ENCODE measurements around the gene CCDC17. TPM values are rescaled to one million over a fixed set of nuclear protein-coding genes. Genes with fewer than 3 reads are reported as not detected.

CCDC17 gene
- total and polyA plus RNA-seq, 2 of the 8 experiments (the other 6 are each of a cell fraction or from before 2014, with no cell fraction given), result 0.95 to 2.0 TPM

- Histone ChIP-seq H4K20me1 (replicated peaks in 1 of 2; ENCODE audit: control insufficient read depth in 1 of 2, insufficient read depth in 2 of 2, low read length in 2 of 2) (peaks cover 0 to 4% of the 10 kb centered on the region in 2 experiments), H3K79me1 (ENCODE audit: low read depth, low read length) (no peaks in the 10 kb centered on the region), H3K36me3 (ENCODE audit: control insufficient read depth in 2 of 4, insufficient read depth in 4 of 4, low read length in 3 of 4) (peaks cover 16 to 70% (median 35%) of the 10 kb centered on the region in 4 experiments), H3K23ac (ENCODE audit: insufficient read length) (no peak overlapping the region), H2BK5ac (ENCODE audit: low read depth, low read length) (no peak overlapping the region), H3K4me3 (ENCODE audit: extremely low read depth in 1 of 4, insufficient read depth in 2 of 4, low read depth in 3 of 4, low read length in 4 of 4) (no peak overlapping the region), H2AFZ (ENCODE audit: low read length) (no peak overlapping the region), H3K4me1 (replicated peaks in 1 of 4; ENCODE audit: control insufficient read depth in 3 of 4, insufficient read depth in 4 of 4, low read length in 3 of 4) (no peaks in the 10 kb centered on the region), H4K5ac (ENCODE audit: insufficient read length, low read depth, low read length) (no peak overlapping the region), H3K4ac (replicated peaks; ENCODE audit: insufficient read length, low read depth, low read length) (no peak overlapping the region), H4K91ac (replicated peaks; ENCODE audit: insufficient read length, low read length) (no peak overlapping the region), H2BK120ac (replicated peaks; ENCODE audit: low read depth, low read length) (no peak overlapping the region), H2BK12ac (ENCODE audit: low read depth, low read length) (no peak overlapping the region), H3K4me2 (ENCODE audit: insufficient read depth in 1 of 2, low read depth in 2 of 2, low read length in 2 of 2) (no peak overlapping the region), H3K9me3 (ENCODE audit: insufficient read depth in 2 of 2, low read depth in 1 of 2, low read length in 1 of 2) (no peaks in the 10 kb centered on the region), H3K56ac (replicated peaks; ENCODE audit: insufficient read length, low read depth, low read length) (no peak overlapping the region), H3K14ac (ENCODE audit: insufficient read length) (no peak overlapping the region), H4K8ac (ENCODE audit: extremely low read depth, insufficient read depth, low read length) (no peak overlapping the region), H3K27ac (ENCODE audit: low read depth, low read length) (no peak overlapping the region), H3K23me2 (ENCODE audit: low read depth, low read length) (no peaks in the 10 kb centered on the region), H3K9ac (replicated peaks in 1 of 4; ENCODE audit: extremely low read depth in 1 of 4, low read depth in 3 of 4, low read length in 3 of 4) (no peak overlapping the region), H2BK20ac (ENCODE audit: low read length) (no peak overlapping the region), H2BK15ac (ENCODE audit: low read length) (no peak overlapping the region), H2AK5ac (ENCODE audit: low read depth, low read length) (no peak overlapping the region), H3K18ac (ENCODE audit: extremely low read depth, low read length) (no peak overlapping the region), H3K27me3 (replicated peaks in 1 of 4; ENCODE audit: control insufficient read depth in 3 of 4, extremely low read depth in 1 of 4, insufficient read depth in 3 of 4, low read length in 3 of 4) (no peaks in the 10 kb centered on the region), H3K79me2 (ENCODE audit: control insufficient read depth in 1 of 2, insufficient read depth in 2 of 2, low read length in 2 of 2) (peaks cover 0 to 5% of the 10 kb centered on the region in 2 experiments; a peak in 1 of 4 replicates)
- DNase-seq (ENCODE audit: low read depth in 1 of 2, low spot score in 2 of 2) (no peak), FAIRE-seq (no peak)
- WGBS, 2 experiments (ENCODE audit: extremely low coverage in 1 of 2, insufficient coverage in 1 of 2, insufficient read length in 1 of 2, insufficient replicate concordance in 2 of 2, low coverage in 1 of 2, low lambda C conversion rate in 2 of 2, missing lambda C conversion rate in 1 of 2), result 85% methylated on average over 5 of the region's 5 CpGs; no CpG with 5 or more reads in 1 of the 2 experiments
- CTCF ChIA-PET (ENCODE audit: partially characterized antibody), result interaction anchor here (1.0 to 1.4 kb wide), 2 partner anchors 11 to 14 kb away, joined by 3 read pairs; no protein-coding TSS in a partner anchor
- POLR2A ChIA-PET (ENCODE audit: partially characterized antibody), result interaction anchor here (1.6 to 2.3 kb wide), 2 partner anchors 30 to 60 kb away, joined by 3 to 6 read pairs; partner anchors contain the start of gene NASP
- TF ChIP-seq ASH2L (IDR thresholded peaks at IDR 0.05; ENCODE audit: low read length) (no peak), NANOG (IDR thresholded peaks at IDR 0.05; ENCODE audit: insufficient read depth, low read depth, low read length, poor library complexity, severe bottlenecking) (no peak), RXRA (IDR thresholded peaks at IDR 0.05; ENCODE audit: insufficient read depth, low read depth, low read length) (no peak), JUN (IDR thresholded peaks at IDR 0.05; ENCODE audit: low read depth, low read length) (no peak), KDM4A (IDR thresholded peaks at IDR 0.05; ENCODE audit: low read depth, low read length, severe bottlenecking) (no peak), CEBPB (IDR thresholded peaks at IDR 0.05; ENCODE audit: low read depth, low read length) (no peak), YY1 (IDR thresholded peaks at IDR 0.05; ENCODE audit: low read depth, low read length) (no peak), BCL11A (IDR thresholded peaks at IDR 0.05; ENCODE audit: low read depth in 2 of 2, low read length in 2 of 2) (no peak), HDAC2 (IDR thresholded peaks at IDR 0.05; ENCODE audit: borderline replicate concordance in 1 of 2, low read depth in 2 of 2, low read length in 2 of 2) (no peak), EP300 (IDR thresholded peaks at IDR 0.05; ENCODE audit: borderline replicate concordance in 1 of 2, low read depth in 2 of 2, low read length in 2 of 2) (no peak), SP2 (IDR thresholded peaks at IDR 0.05; ENCODE audit: low read length) (no peak), SIRT6 (IDR thresholded peaks at IDR 0.05; ENCODE audit: low read length) (no peak), ZNF274 (IDR thresholded peaks at IDR 0.05; ENCODE audit: borderline replicate concordance, extremely low read depth, low read length) (no peak), KDM5A (IDR thresholded peaks at IDR 0.05; ENCODE audit: low read length) (no peak), BRCA1 (IDR thresholded peaks at IDR 0.05; ENCODE audit: low read depth, low read length) (no peak)
These were observed 19.5 kb upstream of the CCDC17 start for GRCh38 chr1:45643321-45643720.
